ENCODE results near the gene RPL14. TPM values are rescaled to one million over a fixed set of nuclear protein-coding genes. Genes with fewer than 3 reads are reported as not detected.

RPL14 gene
- total RNA-seq, 2 donors from 2014 or later: 2,493 to 3,227 TPM

DNA sequence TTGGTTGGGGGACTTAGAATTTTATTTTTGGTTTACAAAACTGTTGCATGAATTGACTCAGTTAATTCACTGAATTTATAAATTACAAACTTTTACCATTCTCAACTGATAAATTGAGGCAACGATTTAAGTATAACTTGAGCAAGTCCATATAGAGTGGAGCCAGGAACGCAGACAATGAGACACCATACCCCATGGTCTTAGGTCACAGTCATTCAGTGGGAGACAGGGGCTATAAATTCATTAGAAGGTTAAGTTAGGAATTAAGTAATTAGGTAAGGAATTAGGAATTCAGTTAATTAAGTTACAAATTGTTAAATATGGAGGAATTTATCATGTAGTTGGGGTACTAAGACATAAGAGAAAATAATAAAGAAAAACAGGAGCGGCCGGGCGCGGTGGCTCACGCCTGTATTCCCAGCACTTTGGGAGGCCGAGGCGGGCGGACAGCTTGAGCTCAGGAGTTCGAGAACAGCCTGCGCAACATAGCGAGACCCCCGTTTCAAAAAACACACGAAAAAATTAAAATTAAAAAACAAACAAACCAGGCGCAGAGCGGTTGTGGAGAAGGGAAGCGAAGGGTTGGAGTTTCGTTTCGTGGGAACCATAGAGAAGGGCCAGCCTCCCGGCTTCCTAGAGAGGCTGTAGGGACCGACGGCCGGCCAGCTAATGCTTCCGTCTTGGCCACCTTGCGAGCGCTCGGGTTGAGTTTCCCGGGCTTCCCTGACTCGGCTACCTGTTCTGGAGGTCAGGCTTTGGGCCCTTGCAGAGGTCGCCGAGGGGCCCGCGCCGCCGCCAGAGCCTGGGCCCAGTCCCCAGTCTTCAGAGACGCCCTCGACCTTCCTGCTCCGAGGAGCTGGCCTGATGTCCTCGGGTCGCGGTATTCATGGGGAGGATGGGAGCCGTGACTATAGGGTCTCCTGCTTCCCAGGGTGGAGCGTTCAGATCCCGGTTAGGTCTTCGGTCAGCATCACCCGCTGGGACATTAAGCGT is 19.6 kb downstream of the RPL14 start, which contains the start of gene ZNF619:
Gene ZNF619 (plus strand): TSS at position 645 of the 993 bp plus-strand sequence. CDS start 858 bp downstream, outside the sequence.
- Mint-ChIP-seq H3K27me3 (no peaks in the 10 kb centered on the region), H3K36me3 (ENCODE audit: low read depth) (peaks cover 8% of the 10 kb centered on the region), H3K4me1 (peaks cover 17% of the 10 kb centered on the region), H3K4me3 (peak within 1 kb of the TSS; percentile 86), H3K9me3 (no peaks in the 10 kb centered on the region), H3K27ac (peak within 1 kb of the TSS; percentile 94)
- ATAC-seq (replicated peaks): peak; percentile 79

DNA sequence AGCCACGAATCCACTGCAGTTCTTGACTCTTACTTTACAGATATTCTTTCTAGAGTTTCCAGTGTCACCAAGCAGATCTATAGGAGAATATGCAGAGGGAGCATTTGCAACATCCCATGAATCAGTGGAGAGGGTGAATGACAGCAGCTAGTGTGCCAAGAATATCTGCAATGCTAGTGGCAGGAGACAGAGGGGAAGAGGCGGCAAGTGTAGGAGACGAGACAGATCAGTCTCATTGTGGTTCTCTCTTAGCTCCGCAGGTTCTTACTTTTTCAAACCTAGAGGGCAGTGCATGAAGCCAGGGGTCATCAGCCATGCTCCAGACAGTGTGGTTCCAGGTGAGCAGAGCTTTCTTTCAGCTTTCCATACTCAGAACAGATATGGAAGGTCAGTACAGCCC is 20.5 kb downstream of the RPL14 start:
- Mint-ChIP-seq H3K27ac (peak overlapping the region; percentile 94), H3K9me3 (no peaks in the 10 kb centered on the region), H3K4me1 (peaks cover 21% of the 10 kb centered on the region), H3K27me3 (no peaks in the 10 kb centered on the region), H3K36me3 (ENCODE audit: low read depth) (peaks cover 15% of the 10 kb centered on the region), H3K4me3 (peak overlapping the region; percentile 86)
- ATAC-seq (replicated peaks): no peak

DNA sequence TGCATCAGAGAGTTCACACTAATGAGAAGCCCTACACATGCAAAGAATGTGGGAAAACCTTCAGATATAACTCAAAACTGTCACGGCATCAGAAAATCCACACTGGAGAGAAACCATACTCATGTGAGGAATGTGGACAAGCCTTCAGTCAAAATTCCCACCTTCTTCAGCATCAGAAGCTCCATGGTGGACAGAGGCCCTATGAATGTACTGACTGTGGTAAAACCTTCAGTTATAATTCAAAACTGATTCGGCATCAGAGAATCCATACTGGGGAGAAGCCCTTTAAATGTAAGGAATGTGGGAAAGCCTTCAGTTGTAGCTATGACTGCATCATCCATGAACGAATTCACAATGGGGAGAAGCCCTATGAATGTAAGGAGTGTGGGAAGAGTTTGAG is 30.0 kb downstream of the RPL14 start:
- peaks cover 43% of the 10 kb centered on the region for H3K36me3 Mint-ChIP-seq (ENCODE audit: low read depth)
- ATAC-seq (replicated peaks): no peak
- H3K4me1 Mint-ChIP-seq: peaks cover 11% of the 10 kb centered on the region

DNA sequence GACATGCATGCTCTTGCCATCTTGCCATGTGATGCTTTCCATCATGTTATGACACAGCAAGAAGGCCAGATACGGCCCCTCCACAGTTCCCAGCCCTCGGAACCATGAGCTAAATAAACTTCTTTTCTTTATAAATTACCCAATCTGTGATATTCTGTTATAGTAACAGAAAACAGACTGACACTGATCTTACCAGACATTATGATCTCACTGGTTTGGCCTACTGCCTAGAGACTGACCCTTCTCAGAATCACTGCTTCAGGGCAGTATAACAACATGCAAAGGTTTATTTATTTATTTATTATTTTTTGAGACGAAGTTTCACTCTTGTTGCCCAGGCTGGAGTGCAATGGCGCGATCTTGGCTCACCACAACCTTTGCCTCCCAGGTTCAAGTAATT is 33.8 kb downstream of the RPL14 start:
- no peaks in the 10 kb centered on the region for H3K27me3 Mint-ChIP-seq
- H3K9me3 Mint-ChIP-seq: peaks cover 15% of the 10 kb centered on the region
- no peak for ATAC-seq (replicated peaks)
- H3K36me3 Mint-ChIP-seq (ENCODE audit: low read depth): peaks cover 26% of the 10 kb centered on the region
- H3K4me1 Mint-ChIP-seq: peaks cover 8% of the 10 kb centered on the region
- no peak overlapping the region for H3K27ac Mint-ChIP-seq
- H3K4me3 Mint-ChIP-seq: no peak overlapping the region

More for the DNA sequence above, 30.0 kb downstream of the RPL14 start:
- no peaks in the 10 kb centered on the region for H3K27me3 Mint-ChIP-seq
- H3K27ac Mint-ChIP-seq: no peak overlapping the region
- peaks cover 15% of the 10 kb centered on the region for H3K9me3 Mint-ChIP-seq
- no peak overlapping the region for H3K4me3 Mint-ChIP-seq

DNA sequence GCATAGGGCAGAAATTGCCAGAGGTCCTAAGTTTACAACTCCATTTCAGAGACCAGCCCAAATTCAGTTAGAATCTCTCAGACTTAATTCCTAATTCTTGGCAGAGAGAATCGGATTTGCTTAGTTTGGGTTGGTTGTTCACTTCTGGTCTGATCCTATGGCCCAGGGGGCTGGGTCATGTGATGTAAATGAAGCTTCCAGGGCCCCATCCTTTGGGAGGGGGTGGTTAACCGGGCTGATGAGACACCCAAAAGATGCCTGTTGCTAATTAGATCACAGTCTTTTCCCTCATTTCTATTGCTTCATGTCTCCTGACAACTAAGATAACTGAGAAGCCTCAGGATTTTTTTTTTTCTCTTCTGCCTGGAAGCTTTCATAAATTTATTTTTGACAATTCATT is 37.6 kb downstream of the RPL14 start:
- ATAC-seq (replicated peaks): no peak
- no peak overlapping the region for H3K27ac Mint-ChIP-seq
- H3K4me3 Mint-ChIP-seq: no peak overlapping the region
- H3K9me3 Mint-ChIP-seq: no peaks in the 10 kb centered on the region
- H3K36me3 Mint-ChIP-seq (ENCODE audit: low read depth): no peaks in the 10 kb centered on the region
- H3K4me1 Mint-ChIP-seq: no peaks in the 10 kb centered on the region
- H3K27me3 Mint-ChIP-seq: no peaks in the 10 kb centered on the region

DNA sequence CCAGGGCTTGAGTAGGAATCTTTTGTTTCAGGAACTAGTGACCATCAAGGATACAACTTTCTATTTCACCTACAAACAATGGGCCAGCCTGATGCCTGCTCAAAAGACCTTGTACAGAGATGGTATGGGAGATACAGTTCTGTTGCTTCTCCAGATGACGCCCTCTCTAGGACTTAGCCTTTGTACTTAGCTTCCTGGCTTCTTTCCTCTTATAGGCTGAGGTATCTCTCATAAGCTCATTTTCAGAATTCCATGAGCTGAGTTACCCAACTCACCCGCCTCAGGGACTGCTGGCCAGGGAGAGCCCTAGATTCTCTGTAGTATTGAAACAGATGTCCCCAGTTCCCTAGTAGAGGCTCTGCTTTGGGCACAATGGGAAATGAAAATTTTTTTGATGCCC is 40.1 kb downstream of the RPL14 start:
- Mint-ChIP-seq H3K9me3 (no peaks in the 10 kb centered on the region), H3K27me3 (no peaks in the 10 kb centered on the region), H3K4me1 (no peaks in the 10 kb centered on the region), H3K27ac (no peak overlapping the region), H3K4me3 (no peak overlapping the region), H3K36me3 (ENCODE audit: low read depth) (no peaks in the 10 kb centered on the region)
- ATAC-seq (replicated peaks): no peak

DNA sequence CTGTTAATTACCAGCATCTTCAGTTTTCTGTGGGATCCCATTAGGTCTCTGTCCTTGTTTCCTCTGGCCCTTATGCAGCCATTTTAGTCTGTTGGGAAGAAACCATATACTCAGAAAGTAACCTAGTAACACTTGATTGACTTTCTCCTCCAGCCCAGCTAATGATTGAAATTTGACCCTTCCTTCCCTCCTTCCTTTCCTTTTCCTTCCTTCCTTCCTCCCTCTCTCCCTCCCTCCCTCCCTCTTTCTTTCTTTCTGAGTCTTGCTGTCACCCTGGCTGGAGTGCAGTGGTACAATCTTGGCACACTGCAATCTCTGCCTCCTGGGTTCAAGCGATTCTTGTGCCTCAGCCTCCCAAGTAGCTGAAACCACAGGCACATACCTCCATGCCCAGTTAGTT is 42.8 kb downstream of the RPL14 start:
- no peaks in the 10 kb centered on the region for H3K27me3 Mint-ChIP-seq
- no peaks in the 10 kb centered on the region for H3K36me3 Mint-ChIP-seq (ENCODE audit: low read depth)
- ATAC-seq (replicated peaks): no peak
- no peak overlapping the region for H3K4me3 Mint-ChIP-seq
- no peak overlapping the region for H3K27ac Mint-ChIP-seq
- peaks cover 8% of the 10 kb centered on the region for H3K4me1 Mint-ChIP-seq
- H3K9me3 Mint-ChIP-seq: no peaks in the 10 kb centered on the region

DNA sequence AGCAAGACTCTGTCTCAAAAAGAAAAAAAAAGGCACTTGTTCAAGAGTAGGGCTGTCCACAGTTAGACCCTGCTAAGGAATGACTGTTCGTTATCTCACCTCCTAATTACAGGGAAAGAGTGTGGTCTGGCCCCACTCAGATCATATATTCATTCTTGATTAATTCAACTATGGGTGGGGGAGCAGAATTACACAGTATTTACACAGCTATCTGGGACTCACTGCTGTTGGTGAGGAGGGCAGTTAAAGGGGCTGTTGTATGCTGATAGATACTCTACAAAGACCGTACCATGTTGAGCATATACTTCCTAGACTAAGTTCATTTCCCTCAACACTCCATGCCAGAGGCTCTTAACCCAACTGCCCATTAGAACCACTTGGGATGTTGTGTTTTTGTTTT is 44.9 kb downstream of the RPL14 start:
- no peaks in the 10 kb centered on the region for H3K36me3 Mint-ChIP-seq (ENCODE audit: low read depth)
- no peak for ATAC-seq (replicated peaks)
- no peak overlapping the region for H3K4me3 Mint-ChIP-seq
- H3K27ac Mint-ChIP-seq: no peak overlapping the region
- no peaks in the 10 kb centered on the region for H3K9me3 Mint-ChIP-seq
- H3K27me3 Mint-ChIP-seq: no peaks in the 10 kb centered on the region
- peaks cover 8% of the 10 kb centered on the region for H3K4me1 Mint-ChIP-seq

DNA sequence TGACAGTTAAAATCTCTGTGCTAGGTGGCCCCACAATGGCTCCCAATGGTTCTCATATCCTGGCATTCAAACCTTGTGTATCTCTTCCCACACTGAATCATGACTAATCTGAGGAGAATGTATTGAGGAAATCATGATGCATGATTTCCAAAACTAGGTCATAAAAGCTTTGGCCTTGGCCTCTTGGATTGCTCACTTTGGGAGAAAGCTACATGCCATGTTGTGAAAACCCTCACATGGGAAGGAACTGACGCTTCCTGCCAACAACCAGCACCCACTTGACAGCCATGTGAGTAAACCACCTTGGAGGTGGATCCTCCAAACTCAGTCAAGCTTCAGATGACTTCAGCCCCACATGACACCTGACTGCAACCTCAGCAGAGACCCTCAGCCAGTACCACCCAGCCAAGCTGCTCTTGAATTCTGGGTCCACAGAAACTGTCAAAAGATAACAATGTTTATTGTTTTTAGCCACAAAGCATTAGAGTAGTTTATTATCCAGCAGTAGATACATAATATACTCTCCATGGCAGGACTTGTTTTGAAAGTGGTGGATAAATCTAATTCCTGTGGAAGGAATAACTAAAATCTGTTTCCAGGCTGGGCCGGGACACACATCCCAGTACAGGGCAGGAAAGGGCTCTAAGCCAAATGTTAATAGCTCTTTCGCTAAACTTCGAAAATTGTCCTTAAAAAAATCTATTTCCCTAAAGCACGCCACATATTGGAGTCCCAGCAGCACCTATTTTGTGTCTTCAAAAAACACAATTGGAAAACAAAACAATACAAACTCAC is 47.7 kb downstream of the RPL14 start:
- Mint-ChIP-seq H3K27me3 (no peaks in the 10 kb centered on the region), H3K4me1 (peaks cover 8% of the 10 kb centered on the region), H3K4me3 (peak overlapping the region; percentile 85), H3K36me3 (ENCODE audit: low read depth) (no peaks in the 10 kb centered on the region), H3K27ac (peak overlapping the region; percentile 72), H3K9me3 (no peaks in the 10 kb centered on the region)
- ATAC-seq (replicated peaks): peak; percentile 74

DNA sequence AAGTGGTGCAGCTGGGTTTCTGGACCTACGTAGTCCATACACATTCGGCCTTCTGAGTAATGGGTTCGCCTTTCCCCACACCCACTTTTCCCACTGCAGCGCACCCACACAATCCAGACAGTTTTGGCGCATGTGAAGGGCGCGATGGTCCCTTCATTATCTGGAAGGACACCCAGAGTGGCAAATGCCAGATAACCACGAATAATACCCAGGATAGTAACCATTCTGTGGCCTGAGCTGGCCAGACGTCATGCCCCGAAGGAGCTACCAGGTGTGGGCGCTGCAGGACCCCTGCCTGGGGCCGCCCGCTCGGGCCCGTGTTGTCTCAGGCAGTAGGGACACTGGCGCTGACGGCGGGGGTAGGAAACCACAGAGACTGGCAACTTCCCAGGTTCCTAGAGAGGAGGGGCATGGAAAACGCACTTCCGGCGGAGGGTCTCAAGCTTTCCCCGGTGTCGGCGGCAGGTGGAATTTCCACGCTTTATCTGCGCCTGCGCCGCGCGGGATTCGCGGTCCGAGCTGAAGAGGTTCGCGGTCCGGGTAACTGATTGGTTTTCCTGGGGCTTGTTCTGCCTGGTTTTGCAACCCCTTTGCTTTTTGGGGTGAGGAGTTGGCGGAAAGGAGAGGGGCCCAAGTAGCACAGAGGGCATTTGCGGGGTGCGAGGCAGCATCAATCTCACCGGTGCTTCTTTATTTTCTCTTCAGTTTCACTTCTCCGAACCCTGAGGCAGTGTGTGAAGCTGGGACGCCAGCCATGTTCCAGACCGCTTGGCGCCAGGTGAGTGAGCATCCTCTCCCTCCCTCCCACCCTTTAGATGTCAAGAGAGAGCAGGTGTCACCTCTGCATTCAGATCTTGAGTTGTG is 48.7 kb downstream of the RPL14 start, which contains the start of gene ZNF620:
Gene ZNF620 (plus strand): TSS at position 441 of the 864 bp plus-strand sequence. CDS start 314 bp downstream, at position 755.
- no peaks in the 10 kb centered on the region for H3K27me3 Mint-ChIP-seq
- H3K9me3 Mint-ChIP-seq: no peaks in the 10 kb centered on the region
- no peaks in the 10 kb centered on the region for H3K36me3 Mint-ChIP-seq (ENCODE audit: low read depth)

DNA sequence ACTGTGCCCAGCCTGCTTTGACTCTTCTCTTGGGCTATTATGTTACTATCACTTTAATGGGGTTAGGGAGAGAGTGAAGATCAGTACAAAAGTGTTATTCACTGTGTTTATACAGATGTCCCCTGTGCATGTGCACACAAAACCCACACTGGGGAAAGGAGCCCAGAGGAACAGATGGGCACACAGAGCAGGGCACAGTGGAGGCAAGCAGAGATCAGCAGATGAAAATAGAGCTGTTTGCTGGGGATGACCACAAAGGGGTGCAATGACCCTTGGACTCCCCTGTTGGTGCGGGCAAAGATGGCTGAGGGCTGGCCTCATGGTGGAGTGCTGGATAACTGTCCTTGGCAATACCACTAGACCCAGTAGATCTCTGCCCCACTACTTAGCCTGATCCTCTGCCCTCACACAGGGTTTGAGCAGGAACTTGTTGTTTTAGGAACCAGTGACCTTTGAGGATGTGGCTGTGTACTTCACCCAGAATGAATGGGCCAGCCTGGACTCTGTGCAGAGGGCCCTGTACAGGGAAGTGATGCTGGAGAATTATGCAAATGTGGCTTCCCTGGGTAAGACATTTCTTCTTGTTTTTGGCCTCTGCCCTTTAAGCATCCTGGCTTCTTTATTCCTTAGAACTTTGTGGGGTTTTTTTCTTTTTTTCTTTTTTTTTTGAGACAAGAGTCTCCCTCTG is 54.0 kb downstream of the RPL14 start:
- Mint-ChIP-seq H3K4me1 (peaks cover 3% of the 10 kb centered on the region), H3K9me3 (no peaks in the 10 kb centered on the region), H3K27me3 (no peaks in the 10 kb centered on the region), H3K4me3 (no peak overlapping the region), H3K27ac (no peak overlapping the region), H3K36me3 (ENCODE audit: low read depth) (peaks cover 7% of the 10 kb centered on the region)
- no peak for ATAC-seq (replicated peaks)

More for the DNA sequence above, 48.7 kb downstream of the RPL14 start, which contains the start of gene ZNF620:
- H3K4me3 Mint-ChIP-seq: peak within 1 kb of the TSS; percentile 85
- ATAC-seq (replicated peaks): peak; percentile 64
- peak within 1 kb of the TSS; percentile 72 for H3K27ac Mint-ChIP-seq
- peaks cover 11% of the 10 kb centered on the region for H3K4me1 Mint-ChIP-seq

DNA sequence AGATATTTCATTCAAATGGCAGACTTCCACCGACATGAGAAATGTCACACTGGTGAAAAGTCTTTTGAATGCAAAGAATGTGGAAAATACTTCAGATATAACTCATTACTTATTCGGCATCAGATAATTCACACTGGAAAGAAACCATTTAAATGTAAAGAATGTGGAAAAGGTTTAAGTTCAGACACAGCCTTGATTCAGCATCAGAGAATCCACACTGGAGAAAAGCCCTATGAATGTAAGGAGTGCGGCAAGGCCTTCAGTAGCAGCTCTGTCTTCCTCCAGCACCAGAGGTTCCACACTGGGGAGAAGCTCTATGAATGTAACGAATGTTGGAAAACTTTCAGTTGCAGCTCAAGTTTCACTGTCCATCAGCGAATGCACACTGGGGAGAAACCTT is 59.1 kb downstream of the RPL14 start:
- Mint-ChIP-seq H3K4me3 (no peak overlapping the region), H3K4me1 (no peaks in the 10 kb centered on the region), H3K36me3 (ENCODE audit: low read depth) (peaks cover 9% of the 10 kb centered on the region), H3K27me3 (no peaks in the 10 kb centered on the region), H3K9me3 (no peaks in the 10 kb centered on the region), H3K27ac (no peak overlapping the region)
- ATAC-seq (replicated peaks): no peak

DNA sequence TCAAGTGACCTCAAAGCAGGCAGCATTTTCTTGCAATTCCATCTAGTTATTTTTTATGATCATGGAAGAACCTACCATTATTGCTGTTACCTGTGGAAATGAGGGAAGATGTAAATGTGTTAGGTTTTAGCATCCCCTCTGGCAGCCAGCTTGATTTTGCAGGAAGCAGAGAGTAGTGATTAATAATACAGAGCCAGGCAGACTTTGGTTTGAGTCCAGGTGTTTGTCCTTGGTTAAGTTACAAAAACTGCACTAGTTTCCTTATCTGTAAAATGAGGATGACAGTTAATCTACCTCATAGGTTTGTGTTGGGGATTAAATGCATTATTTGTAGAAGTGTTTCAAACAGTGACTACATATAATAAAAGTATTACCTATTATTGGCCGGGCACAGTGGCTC is 60.9 kb downstream of the RPL14 start:
- no peaks in the 10 kb centered on the region for H3K27me3 Mint-ChIP-seq
- no peak for ATAC-seq (replicated peaks)

More for the DNA sequence above, 60.9 kb downstream of the RPL14 start:
- no peaks in the 10 kb centered on the region for H3K4me1 Mint-ChIP-seq
- H3K36me3 Mint-ChIP-seq (ENCODE audit: low read depth): peaks cover 9% of the 10 kb centered on the region
- H3K27ac Mint-ChIP-seq: no peak overlapping the region
- no peaks in the 10 kb centered on the region for H3K9me3 Mint-ChIP-seq
- no peak overlapping the region for H3K4me3 Mint-ChIP-seq
